DOHH2 (cell line): ENCODE data around the gene CACNA1I.

Experiments used
- EZH2phosphoT487 ChIP-seq: fragments of 200-600 bp; sonication (generic); IDR thresholded peaks from 2 replicates; pipeline ENCODE4 v1.6.1; 2017; ENCODE audit warnings: borderline replicate concordance, mild to moderate bottlenecking, antibody characterized with exemption, low read length, moderate library complexity, mixed read lengths
- TF ChIP-seq, protein P1 (sequence below): fragments of 200-600 bp; sonication (generic); IDR thresholded peaks from one replicate; pipeline ENCODE4 v1.5.1; 2014; ENCODE audit warnings: antibody characterized with exemption, mild to moderate bottlenecking, low read depth, low read length; ENCODE audit not compliant: poor library complexity, severe bottlenecking

- TF ChIP-seq, protein P1, sequence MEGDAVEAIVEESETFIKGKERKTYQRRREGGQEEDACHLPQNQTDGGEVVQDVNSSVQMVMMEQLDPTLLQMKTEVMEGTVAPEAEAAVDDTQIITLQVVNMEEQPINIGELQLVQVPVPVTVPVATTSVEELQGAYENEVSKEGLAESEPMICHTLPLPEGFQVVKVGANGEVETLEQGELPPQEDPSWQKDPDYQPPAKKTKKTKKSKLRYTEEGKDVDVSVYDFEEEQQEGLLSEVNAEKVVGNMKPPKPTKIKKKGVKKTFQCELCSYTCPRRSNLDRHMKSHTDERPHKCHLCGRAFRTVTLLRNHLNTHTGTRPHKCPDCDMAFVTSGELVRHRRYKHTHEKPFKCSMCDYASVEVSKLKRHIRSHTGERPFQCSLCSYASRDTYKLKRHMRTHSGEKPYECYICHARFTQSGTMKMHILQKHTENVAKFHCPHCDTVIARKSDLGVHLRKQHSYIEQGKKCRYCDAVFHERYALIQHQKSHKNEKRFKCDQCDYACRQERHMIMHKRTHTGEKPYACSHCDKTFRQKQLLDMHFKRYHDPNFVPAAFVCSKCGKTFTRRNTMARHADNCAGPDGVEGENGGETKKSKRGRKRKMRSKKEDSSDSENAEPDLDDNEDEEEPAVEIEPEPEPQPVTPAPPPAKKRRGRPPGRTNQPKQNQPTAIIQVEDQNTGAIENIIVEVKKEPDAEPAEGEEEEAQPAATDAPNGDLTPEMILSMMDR: peak; percentile 61
- no peak for TF ChIP-seq EZH2phosphoT487
Observed at GRCh38 chr22:39622881-39623367, 52.4 kb downstream of the CACNA1I start.
